DMS79 (cell line): Measurements from ENCODE around the gene PAK1IP1.
"Not testable (repeated sequence)": the region's sequence is repeated elsewhere in the genome, so short reads cannot be mapped to it uniquely, and the experiment has no call there.

Experiments used
- DNase-seq: peaks from one replicate; lab custom pipeline; 2025; lab: John Stamatoyannopoulos, UW

Gene PAK1IP1, protein sequence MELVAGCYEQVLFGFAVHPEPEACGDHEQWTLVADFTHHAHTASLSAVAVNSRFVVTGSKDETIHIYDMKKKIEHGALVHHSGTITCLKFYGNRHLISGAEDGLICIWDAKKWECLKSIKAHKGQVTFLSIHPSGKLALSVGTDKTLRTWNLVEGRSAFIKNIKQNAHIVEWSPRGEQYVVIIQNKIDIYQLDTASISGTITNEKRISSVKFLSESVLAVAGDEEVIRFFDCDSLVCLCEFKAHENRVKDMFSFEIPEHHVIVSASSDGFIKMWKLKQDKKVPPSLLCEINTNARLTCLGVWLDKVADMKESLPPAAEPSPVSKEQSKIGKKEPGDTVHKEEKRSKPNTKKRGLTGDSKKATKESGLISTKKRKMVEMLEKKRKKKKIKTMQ

DNA sequence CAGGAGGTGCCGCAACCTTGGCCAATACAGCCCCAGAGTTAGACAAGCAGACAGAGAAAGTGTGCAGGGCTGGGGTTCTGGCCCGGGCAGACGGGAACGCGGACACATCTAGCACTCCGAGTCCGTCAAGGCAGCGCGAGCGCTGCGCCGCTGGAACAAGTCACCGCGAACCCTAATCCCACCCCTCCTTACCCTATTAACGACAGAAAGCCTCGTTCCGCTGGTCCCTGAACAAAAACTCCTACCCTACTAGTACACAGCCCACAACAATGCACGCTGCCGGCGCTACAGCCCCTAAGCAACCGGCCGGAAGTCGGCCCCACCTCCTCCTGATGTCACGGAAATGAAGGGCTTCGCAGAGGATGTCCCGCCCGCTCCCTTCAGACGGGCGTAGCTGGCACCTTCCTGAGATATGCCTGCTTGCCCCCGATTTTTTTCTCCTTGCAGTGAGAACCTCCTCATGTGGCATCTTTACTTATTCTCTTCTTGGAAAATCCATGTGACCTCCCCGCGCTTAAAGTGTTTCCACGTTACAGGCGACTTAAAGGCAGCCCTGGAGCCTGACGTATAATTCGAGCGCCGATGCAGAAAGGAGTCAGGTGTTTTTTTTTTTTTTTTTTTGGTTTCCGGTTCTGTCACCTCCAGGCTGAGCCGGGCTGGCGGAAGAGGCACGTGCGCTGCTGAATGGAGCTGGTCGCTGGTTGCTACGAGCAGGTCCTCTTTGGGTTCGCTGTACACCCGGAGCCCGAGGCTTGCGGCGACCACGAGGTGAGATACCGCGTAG is at the start of gene PAK1IP1, which contains the start of gene C6orf52:
TSS of gene PAK1IP1 (plus strand) at position 671 of the 784 bp plus-strand sequence. CDS start at position 685, 14 bp downstream.
TSS of gene C6orf52 (minus strand) at position 315 of the 784 bp plus-strand sequence. CDS start 7,066 bp downstream, outside the sequence.
- DNase-seq: peak; percentile 84

DNA sequence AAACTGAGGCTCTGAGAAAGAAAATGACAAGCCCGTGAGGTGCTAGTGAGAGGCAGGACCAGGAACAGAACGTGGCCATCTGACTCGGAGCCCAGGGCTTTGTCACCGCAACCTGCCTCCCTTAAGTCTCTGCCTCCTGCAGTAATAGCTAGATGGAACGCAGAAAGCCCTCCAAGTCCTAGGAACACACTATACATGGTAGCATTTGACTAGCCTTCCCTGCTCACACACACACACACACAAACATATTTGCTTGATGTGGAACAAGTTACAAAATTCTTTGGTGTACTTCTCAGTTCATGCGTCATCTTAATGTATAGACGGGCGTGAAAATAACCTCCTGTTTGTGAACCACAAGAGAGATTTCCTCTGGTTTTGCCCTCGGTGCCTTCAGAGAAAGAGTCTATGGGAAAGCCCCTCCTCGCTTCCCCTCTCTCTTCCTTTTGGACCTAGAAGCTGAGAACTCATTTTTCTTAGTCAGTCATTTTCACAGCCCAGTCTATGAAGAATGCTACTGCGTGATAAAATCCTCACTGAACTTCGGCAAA is 39.2 kb upstream of the PAK1IP1 start:
- no peak for DNase-seq

DNA sequence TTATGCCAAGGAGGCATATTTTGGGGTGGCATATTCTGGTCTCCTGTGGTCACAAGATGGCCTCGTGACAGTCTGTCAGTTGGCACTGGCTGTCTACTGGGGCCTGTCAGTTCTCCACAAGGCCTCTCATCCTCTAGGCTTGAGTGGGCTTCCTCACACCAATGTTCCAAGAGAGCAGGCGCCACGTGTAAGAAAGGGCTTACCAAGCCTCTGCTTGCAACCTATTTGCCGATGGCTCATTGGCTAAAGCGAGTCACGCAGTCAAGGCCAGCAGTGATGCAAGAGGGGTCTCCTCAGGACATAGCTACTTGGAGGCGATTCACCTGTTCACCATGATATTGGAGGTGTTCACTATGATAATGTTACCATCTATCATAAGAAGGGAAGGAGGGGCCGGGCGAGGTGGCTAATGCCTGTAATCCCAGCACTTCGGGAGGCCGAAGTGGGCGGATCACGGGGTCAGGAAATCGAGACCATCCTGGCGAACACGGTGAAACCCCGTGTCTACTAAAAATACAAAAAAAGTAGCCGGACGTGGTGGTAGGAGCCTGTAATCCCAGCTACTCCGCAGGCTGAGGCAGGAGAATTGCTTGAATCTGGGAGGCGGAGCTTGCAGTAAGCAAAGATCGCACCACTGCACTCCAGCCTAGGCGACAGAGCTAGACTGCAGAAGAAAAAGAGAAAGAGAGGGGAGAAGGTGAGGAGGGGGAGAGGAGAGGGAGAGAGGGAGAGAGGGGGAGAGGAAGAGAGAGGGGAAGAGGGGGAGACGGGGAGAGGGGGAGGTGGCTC is 35.7 kb upstream of the PAK1IP1 start:
- DNase-seq: no peak

- no peak for DNase-seq
Observed at GRCh38 chr6:10659699-10660348, 34.9 kb upstream of the PAK1IP1 start.

DNA sequence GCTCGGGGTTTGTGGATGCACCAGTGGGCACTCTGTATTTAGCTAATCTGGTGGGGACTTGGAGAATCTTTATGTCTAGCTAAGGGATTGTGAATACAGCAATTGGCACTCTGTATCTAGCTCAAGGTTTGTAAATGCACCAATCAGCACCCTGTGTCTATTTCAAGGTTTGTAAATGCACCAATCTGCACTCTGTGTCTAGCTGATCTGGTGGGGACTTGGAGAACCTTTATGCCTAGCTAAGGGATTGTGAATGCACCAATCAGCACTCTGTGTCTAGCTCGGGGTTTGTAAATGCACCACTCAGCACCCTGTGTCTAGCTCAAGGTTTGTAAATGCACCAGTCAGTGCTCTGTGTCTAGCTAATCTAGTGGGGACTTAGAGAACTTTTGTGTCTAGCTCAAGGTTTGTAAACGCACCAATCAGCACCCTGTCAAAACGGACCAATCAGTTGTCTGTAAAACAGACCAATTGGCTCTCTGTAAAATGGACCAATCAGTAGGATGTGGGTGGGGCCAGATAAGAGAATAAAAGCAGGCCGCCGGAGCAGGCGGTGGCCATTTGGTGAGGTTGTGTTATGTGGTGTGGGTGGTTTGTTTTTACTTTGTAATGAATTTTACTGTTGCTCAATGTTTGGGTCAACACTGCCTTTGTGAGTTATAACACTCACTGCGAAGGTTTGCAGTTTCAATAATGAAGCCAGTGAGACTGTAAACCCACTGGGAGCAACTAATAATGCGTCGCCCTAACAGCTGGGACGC is 34.2 kb upstream of the PAK1IP1 start:
- not testable (repeated sequence) for DNase-seq

GRCh38 chr6:10662207-10662606 is 32.6 kb upstream of the PAK1IP1 start:
- no peak for DNase-seq

GRCh38 chr6:10662742-10663141 is 32.0 kb upstream of the PAK1IP1 start:
- no peak for DNase-seq

GRCh38 chr6:10665595-10665994 is 29.2 kb upstream of the PAK1IP1 start:
- not testable (repeated sequence) for DNase-seq

DNA sequence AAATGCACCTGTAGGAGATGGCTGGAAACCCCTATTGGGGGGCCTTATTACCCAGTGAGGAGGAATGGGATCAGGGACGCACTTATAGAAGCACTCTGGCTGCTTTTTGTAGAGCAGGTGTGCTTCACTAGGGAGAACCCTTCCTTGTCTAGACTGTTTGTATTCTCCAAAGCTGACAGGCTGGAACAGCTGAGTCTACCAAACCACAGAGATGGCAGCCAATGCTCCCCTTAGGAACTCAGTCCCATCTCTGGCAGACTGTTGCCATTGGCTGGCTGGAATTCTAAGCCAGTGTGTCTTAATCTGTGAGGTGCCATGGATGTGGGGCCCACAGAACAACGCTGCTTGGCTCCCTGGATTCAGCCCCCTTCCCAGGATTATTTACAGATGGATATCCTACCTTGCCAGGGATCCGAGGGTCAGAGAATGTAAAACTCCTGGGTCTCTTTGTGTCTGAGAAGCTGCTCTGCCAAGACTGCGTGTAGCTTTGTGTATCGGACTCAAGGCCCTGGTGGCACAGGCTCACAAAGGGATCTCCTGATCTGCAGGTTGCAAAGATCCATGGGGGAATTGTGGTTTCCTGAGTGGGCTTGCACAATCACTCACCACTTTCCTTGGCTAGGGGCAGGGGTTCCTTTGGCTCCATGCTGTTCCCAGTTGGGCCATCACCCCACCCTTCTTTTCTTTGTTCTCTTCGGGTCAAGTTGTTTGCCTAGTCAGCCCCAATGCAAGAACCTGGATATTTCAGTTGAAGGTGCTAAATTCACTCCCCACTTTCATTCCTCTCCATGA is 26.4 kb upstream of the PAK1IP1 start:
- no peak for DNase-seq

GRCh38 chr6:10676403-10676802 is 18.4 kb upstream of the PAK1IP1 start:
- DNase-seq: no peak

DNA sequence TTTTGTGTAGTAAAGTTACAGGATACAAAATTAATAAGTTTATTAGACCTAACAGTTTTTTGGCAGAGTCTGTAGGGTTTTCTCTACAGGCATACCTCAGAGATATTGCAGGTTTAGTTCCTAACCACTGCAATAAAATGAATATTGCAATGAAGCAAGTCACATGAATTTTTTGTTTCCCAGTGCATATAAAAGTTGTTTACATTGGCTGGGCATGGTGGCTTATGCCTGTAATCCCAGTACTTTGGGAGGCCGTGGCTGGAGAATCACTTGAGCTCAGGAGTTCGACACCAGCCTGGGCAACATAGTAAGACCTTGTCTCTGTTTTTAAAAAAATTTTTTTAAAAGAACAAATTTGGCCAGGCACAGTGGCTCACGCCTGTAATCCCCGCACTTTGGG is 16.3 kb upstream of the PAK1IP1 start:
- no peak for DNase-seq

DNA sequence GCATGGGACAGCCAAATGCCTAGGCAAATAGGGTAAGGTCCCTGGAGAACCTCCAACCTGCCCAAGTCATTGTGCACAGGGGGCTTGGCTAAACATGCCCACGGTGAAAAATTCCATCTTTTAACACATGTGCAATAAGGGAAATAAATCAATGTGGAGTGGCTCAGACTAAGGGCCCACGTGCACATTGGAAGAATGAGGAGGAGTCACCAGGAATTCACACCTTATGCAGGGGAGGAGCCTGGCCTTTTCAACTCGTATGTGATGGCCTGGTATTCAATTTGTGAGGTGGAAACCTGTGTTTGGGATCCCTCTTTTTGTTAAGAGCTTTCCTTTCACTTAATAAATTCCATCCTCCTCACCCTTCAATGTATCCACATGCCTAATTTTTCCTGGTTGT is 13.0 kb upstream of the PAK1IP1 start:
- no peak for DNase-seq

DNA sequence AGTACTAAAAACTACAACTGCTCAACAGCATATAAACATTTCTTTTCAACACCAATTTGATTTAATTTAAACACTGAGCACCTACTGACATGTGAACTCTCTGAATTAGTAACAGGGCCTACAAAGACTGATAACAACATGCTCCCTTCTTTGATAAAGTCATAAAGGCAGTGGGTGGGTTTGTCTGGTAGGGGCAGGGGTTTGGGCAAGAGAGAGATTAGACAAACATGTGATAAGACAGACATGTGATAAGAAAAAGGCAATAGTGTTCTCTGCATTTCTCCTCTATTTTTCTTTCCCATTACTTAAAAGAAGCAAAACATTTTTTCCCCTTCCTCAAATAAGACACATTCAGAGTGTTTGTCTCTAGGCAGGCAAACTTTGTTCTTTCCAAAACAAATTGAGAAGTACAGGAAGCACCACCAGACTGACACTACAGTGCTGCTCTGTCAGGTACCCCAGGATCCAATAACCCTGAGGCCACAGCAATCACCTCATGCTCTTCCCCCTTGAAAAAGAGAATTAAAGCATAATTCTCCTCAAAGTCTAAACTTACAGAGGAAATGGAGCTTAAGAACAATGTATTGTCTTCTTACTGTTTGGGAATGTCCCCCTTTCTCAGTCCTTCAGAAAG is 12.3 kb upstream of the PAK1IP1 start:
- DNase-seq: no peak

GRCh38 chr6:10684618-10685017 is 10.2 kb upstream of the PAK1IP1 start:
- no peak for DNase-seq

GRCh38 chr6:10685092-10685915 is 9.5 kb upstream of the PAK1IP1 start:
- DNase-seq: no peak

DNA sequence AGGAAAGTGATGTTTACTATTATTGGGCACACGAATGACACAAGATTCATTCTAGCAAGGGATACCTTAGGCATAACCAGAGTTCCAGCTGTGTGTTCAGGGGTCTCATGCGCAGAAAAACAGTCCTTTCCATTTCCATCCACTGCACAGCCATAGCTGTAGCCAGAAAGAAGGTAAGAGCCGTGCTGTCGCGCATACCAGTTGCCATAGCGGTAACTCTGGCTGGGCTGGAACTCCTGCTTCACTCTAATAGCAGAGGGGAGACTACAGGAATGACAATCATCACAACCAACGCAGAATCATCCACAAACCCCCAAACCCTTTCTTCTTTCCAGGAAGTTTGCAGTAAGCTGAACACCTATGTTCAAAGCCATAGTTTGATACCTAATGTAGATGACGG is 7.9 kb upstream of the PAK1IP1 start:
- DNase-seq: no peak

DNA sequence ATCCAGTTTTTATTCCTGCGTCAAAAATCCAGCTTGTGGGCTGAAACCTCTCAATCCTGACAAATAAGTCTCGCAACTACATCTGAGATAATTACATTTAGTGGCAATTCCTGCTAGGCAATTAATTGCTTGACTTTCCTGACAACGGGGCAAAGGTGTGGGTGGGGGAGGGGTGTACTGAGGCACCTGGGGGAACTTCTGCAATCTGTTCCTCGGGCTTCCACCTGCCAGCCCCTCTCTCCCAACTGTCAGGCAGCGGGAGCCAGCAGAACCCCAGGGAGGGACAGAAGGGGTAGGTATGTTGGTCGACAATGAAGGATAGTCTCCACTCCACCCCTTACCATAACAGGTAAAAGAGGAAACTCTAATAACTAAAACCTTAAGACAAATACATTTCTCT is 7.2 kb upstream of the PAK1IP1 start:
- no peak for DNase-seq

DNA sequence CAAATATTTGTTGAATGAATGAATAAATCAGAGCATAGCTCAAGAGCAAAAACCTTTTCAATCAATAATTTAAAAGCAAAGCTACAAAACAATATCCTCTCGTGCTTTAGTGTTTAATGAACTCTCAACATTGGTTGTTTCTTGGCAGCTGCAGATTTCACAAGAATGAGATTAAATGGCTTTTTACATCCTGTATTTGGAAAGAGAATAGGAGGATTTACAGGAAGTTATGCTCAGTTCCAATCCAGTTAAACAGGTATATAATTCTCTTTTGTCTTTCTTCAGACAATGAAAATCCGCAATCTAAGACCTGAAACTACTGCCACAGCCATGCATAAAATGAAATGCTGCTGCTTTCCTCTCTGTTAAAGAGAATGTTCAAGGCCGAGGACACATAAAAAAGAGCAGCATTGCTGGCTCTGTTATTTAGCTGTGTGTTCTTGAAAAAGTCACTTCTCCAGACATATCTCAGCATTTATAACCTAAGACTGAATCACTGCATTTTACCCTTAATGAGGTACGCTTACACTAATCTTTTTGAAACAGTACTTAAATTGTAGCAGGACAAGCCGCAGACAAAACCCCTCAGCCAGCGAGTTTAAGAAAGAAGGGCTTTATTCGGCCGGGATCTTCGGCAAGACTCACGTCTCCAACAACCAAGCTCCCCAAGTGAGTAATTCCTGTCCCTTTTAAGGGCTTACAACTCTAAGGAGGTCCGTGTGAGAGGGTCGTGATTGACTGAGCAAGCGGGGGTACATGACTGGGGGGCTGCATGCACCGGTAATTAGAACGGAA is 3.9 kb upstream of the PAK1IP1 start:
- DNase-seq: no peak
